Gastrocnemius medialis (tissue), 4 donors: ENCODE data around the gene LAS1L. TPM values are rescaled to one million over a fixed set of nuclear protein-coding genes. Genes with fewer than 3 reads are reported as not detected.

Experiments
- ATAC-seq, 2 donors: fragments of 150-250 bp; one replicate each; pipeline ENCODE4 v1.9.1; 2016
- DNase-seq, 2 donors: peaks; one replicate each; pipeline ENCODE4 v3.0.0-alpha.2; 2019
- H3K27ac ChIP-seq, 4 donors: fragments of 200-600 bp; sonication (generic); 1 replicate in 1 of 4; 2 replicates in 3 of 4; pipeline ENCODE4 v1.5.1; 2016 to 2018; ENCODE audit warnings: mild to moderate bottlenecking in 2 of 4, moderate library complexity in 1 of 4
- H3K27me3 ChIP-seq, 3 donors: fragments of 200-600 bp; sonication (generic) in 2 of 3; 1 replicate in 1 of 3; 2 replicates in 2 of 3; pipeline versions ENCODE4 v1.5.1 to v1.6.0; 2016 to 2019; ENCODE audit warnings: mild to moderate bottlenecking in 1 of 3, moderate library complexity in 1 of 3
- H3K36me3 ChIP-seq, 2 donors: fragments of 200-600 bp; sonication (generic) in 1 of 2; one replicate each; pipeline ENCODE4 v1.5.1; 2017 to 2018
- H3K4me1 ChIP-seq, 2 donors: fragments of 200-600 bp; sonication (generic) in 1 of 2; one replicate each; pipeline ENCODE4 v1.5.1; 2016 to 2017; ENCODE audit warnings: mild to moderate bottlenecking in 2 of 2
- H3K4me3 ChIP-seq, 4 donors: fragments of 200-600 bp; sonication (generic) in 3 of 4; 1 replicate in 1 of 4; 2 replicates in 3 of 4; pipeline ENCODE4 v1.5.1; 2016 to 2019; ENCODE audit warnings: mild to moderate bottlenecking in 2 of 4
- H3K9me3 ChIP-seq, 3 donors: fragments of 200-600 bp; sonication (generic) in 2 of 3; 1 replicate in 1 of 3; 2 replicates in 2 of 3; pipeline ENCODE4 v1.5.1; 2016 to 2019
- POLR2A ChIP-seq, 2 donors: fragments of 450-650 bp; IDR thresholded peaks; one replicate each; pipeline ENCODE4 v1.6.1; 2017; ENCODE audit warnings: antibody characterized with exemption in 2 of 2, mild to moderate bottlenecking in 2 of 2, moderate library complexity in 2 of 2
- in situ Hi-C, 4 donors: fragments of 200-750 bp; cut with MboI; loops; one replicate each; pipeline versions ENCODE4 v1.15.0 to v1.8.0; 2017; ENCODE audit warnings: low sequenced_read_pairs in 4 of 4
- intact Hi-C: fragments of 100-400 bp; cut with DNase I; formaldehyde crosslinking; loops from one replicate; pipeline ENCODE4 v1.15.1; 2023; ENCODE audit warnings: low total_unique reads
- total RNA-seq, 4 donors: library from RNA; depleted of rRNA; stranded (reverse); fragments of >200 nt; gene quantifications; one replicate each; pipeline versions ENCODE4 v1.1.0 to v1.2.3, GENCODE V29; 2016
- TF ChIP-seq, protein P1 (sequence below), 5 experiments: fragments of 450-650 bp in 3 of 5; fragments of 200-600 bp in 2 of 5; sonication (generic) in 2 of 5; IDR thresholded peaks in 4 of 5; conservative IDR thresholded peaks in 1 of 5; 1 replicate in 4 of 5; 2 replicates in 1 of 5; pipeline ENCODE4 v1.5.1; 2016 to 2019; ENCODE audit warnings: antibody characterized with exemption in 5 of 5, mild to moderate bottlenecking in 3 of 5, moderate library complexity in 3 of 5

The LAS1L gene
- total RNA-seq: 1 to 10 TPM; 7.2 to 8.3 (median 7.6) TPM

DNA sequence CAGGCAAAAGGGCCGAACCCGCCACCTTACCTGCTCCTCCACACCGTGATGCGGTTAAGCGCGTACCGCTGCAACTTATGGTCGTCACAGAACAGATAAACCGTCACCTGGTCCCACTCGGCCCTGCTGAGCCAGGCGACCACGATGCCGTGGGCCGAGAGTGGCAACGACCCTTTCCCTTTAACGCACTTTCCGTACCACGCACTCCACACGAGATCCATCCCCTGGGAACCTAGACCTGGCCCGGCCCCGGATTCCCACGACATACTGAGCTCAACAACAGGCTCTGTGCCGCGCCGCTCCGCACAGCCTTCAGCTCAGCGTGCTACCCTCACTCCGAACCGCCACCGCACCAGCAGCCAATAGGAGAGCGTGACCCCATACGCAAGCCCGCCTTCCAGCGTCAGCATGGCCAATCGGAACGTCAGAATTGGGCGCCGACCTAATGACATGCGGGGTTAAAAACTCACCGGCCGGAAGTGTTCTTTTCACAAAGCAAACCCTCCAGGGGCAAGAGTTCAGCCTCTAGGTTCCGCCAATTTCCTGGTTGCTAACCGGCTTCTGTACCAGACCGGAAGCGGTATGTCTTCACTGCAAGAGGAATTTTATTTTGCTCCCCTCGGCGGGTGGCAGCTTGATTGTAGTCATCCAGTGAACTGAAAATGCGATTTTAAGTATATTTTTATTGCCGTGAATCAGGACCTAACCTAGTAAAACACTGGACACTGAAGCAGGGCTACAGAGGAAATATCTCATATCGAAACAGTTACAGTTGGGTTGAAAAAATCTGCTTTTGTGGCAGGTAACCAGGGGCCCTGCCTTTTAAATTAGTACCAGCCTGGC, at the start of gene LAS1L:
Gene LAS1L (minus strand): TSS at position 338 of the 843 bp plus-strand sequence. CDS start 72 bp downstream, at position 266.
- in situ Hi-C loops (no loop called here), intact Hi-C loops (loop anchor here (10.0 kb wide), 1 partner anchor 1330 kb away; the partner anchor contains the start of gene AMER1)
- Histone ChIP-seq H3K4me3 (peak within 1 kb of the TSS; percentile 65 to 76 (median 74)), H3K27me3 (no peaks in the 10 kb centered on the region), H3K36me3 (peaks cover 0 to 7% of the 10 kb centered on the region in 2 donors), H3K9me3 (no peaks in the 10 kb centered on the region), H3K4me1 (peaks cover 4 to 12% of the 10 kb centered on the region in 2 donors), H3K27ac (peak within 1 kb of the TSS; percentile 70 to 84 (median 76))
- ATAC-seq (peak; percentile 99), DNase-seq (peak; percentile 88 to 93)
- TF ChIP-seq, protein P1, sequence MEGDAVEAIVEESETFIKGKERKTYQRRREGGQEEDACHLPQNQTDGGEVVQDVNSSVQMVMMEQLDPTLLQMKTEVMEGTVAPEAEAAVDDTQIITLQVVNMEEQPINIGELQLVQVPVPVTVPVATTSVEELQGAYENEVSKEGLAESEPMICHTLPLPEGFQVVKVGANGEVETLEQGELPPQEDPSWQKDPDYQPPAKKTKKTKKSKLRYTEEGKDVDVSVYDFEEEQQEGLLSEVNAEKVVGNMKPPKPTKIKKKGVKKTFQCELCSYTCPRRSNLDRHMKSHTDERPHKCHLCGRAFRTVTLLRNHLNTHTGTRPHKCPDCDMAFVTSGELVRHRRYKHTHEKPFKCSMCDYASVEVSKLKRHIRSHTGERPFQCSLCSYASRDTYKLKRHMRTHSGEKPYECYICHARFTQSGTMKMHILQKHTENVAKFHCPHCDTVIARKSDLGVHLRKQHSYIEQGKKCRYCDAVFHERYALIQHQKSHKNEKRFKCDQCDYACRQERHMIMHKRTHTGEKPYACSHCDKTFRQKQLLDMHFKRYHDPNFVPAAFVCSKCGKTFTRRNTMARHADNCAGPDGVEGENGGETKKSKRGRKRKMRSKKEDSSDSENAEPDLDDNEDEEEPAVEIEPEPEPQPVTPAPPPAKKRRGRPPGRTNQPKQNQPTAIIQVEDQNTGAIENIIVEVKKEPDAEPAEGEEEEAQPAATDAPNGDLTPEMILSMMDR (IDR thresholded peaks at IDR 0.05 in 4 of 5, conservative IDR thresholded peaks at IDR 0.05 in 1 of 5): no peak
- TF ChIP-seq POLR2A (IDR thresholded peaks at IDR 0.05): peak; percentile 44 to 51

DNA sequence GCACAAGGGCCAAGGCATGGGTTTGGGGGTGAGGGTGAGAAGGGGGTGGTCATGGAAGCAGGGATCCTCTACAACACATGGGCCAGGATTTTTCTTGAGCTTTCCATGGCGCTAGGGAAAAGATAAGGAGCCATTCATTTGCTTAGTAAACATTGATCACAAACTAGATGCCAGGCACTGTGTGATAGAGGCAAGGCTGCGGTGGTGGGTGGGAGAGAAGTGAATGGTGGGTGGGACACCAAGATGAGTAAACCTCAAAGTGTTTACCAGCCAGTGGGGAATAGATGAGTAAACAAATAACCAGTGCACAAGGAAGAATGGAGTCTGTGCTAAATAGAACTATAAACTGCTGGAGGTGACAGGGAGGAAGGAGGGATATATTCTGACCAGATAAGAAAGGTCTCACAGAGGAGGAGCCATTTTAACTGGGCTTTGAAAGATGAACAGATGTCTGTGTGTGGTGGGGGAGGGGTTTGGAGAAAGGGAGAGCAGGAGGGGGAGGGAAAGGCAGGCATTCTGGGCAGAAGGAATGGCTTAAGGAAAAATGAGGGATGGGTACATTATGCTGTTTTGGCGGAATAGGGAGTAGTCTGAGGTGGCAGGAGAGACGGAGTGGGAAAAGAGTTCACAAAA, 48.0 kb upstream of the LAS1L start:
- Histone ChIP-seq H3K27me3 (no peaks in the 10 kb centered on the region), H3K36me3 (no peaks in the 10 kb centered on the region), H3K27ac (no peak overlapping the region), H3K9me3 (no peaks in the 10 kb centered on the region), H3K4me3 (no peak overlapping the region), H3K4me1 (no peaks in the 10 kb centered on the region)
- in situ Hi-C loops: loop anchor here (5.0 to 25.0 kb wide), 5 partner anchors 105 to 1155 kb away; no protein-coding TSS in a partner anchor
- intact Hi-C loops: loop anchor here (1.0 to 5.0 kb wide), 2 partner anchors 404 to 1145 kb away; no protein-coding TSS in a partner anchor
- TF ChIP-seq POLR2A (IDR thresholded peaks at IDR 0.05): no peak
- TF ChIP-seq, protein P1 (IDR thresholded peaks at IDR 0.05 in 4 of 5, conservative IDR thresholded peaks at IDR 0.05 in 1 of 5): no peak
- ATAC-seq (no peak), DNase-seq (no peak)

DNA sequence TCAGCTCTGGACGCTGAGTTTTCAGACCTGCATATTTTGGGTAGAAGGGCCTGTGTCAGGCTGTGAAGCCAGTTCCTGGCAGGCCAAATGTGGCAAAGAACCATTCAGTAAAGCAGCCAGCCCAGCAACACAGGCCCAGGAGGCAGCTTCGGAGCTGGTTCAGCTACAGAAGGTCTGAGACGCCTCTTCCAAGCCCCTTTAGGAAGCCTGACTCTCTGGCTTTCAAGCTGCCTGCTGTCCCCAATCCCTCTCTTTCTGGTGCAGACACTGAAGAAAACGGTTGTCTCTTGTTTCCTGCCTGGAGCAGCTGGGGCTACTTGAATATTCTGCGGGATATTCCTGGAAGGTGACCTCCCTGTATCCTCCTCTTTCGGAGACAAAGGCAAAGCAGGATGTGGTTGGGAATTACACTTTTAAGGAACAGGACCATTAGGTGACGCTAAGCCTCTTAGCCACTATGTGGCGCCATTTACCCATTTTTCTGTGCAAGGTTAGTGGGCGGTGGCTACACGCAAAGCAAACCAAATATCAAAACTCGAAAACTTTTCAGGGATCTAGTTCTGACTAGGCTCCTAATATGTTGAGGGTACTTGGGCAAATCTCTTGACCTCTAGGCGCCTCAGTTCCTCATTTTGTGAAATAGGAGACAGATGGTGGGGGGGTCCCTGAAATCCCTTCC, 47.2 kb upstream of the LAS1L start:
- Histone ChIP-seq H3K27me3 (no peaks in the 10 kb centered on the region), H3K4me3 (no peak overlapping the region), H3K4me1 (no peaks in the 10 kb centered on the region), H3K36me3 (no peaks in the 10 kb centered on the region), H3K27ac (no peak overlapping the region), H3K9me3 (no peaks in the 10 kb centered on the region)
- in situ Hi-C loops: loop anchor here (5.0 to 25.0 kb wide), 5 partner anchors 106 to 1156 kb away; no protein-coding TSS in a partner anchor
- DNase-seq: peak in 1 of 2 donors; percentile 22
- ATAC-seq: peak; percentile 47 to 66
- intact Hi-C loops: loop anchor here (1.0 to 5.0 kb wide), 2 partner anchors 405 to 1146 kb away; no protein-coding TSS in a partner anchor
- TF ChIP-seq POLR2A (IDR thresholded peaks at IDR 0.05): no peak
- TF ChIP-seq, protein P1 (IDR thresholded peaks at IDR 0.05 in 4 of 5, conservative IDR thresholded peaks at IDR 0.05 in 1 of 5): peak; percentile 53 to 77 (median 63)

DNA sequence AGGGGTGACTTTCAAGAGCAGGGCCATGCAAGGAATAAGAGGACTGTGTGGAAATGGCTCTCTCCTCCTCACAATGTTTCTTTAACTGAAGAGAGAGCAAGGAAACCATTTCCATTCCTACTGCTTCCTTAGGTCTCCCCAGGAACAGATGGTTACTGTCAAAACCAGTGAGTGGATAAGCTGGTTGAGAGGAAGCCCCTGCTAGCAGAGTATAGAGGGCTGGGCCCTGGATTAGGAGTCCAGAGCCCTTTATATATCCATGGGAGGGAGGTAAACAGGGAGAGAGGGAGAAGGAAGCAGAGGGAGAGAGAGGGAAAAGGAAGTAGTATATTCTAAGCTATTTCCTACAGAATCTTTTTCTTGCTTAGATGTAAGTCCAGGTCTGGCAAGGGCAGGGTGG, 43.8 kb upstream of the LAS1L start:
- Histone ChIP-seq H3K27ac (no peak overlapping the region), H3K4me1 (no peaks in the 10 kb centered on the region), H3K4me3 (no peak overlapping the region), H3K27me3 (no peaks in the 10 kb centered on the region), H3K9me3 (no peaks in the 10 kb centered on the region), H3K36me3 (no peaks in the 10 kb centered on the region)
- in situ Hi-C loops: loop anchor here (25.0 kb wide), 4 partner anchors 109 to 1159 kb away; no protein-coding TSS in a partner anchor
- TF ChIP-seq POLR2A (IDR thresholded peaks at IDR 0.05): no peak
- TF ChIP-seq, protein P1 (IDR thresholded peaks at IDR 0.05 in 4 of 5, conservative IDR thresholded peaks at IDR 0.05 in 1 of 5): no peak
- no peak for DNase-seq
- intact Hi-C loops: no loop called here
- ATAC-seq: no peak
